Activated CD4-positive, alpha-beta T cell treated with anti-CD3 and anti-CD28 coated beads for 24 hours (primary cell): ENCODE measurements around the gene GULP1.
"Not testable (repeated sequence)": the region's sequence is repeated elsewhere in the genome, so short reads cannot be mapped to it uniquely, and the experiment has no call there.

Source experiments
- DNase-seq, 2 donors: peaks; one replicate each; pipeline ENCODE4 v3.0.0-alpha.2; 2020; ENCODE audit warnings: low read depth in 2 of 2

GULP1 gene, protein sequence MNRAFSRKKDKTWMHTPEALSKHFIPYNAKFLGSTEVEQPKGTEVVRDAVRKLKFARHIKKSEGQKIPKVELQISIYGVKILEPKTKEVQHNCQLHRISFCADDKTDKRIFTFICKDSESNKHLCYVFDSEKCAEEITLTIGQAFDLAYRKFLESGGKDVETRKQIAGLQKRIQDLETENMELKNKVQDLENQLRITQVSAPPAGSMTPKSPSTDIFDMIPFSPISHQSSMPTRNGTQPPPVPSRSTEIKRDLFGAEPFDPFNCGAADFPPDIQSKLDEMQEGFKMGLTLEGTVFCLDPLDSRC

DNA sequence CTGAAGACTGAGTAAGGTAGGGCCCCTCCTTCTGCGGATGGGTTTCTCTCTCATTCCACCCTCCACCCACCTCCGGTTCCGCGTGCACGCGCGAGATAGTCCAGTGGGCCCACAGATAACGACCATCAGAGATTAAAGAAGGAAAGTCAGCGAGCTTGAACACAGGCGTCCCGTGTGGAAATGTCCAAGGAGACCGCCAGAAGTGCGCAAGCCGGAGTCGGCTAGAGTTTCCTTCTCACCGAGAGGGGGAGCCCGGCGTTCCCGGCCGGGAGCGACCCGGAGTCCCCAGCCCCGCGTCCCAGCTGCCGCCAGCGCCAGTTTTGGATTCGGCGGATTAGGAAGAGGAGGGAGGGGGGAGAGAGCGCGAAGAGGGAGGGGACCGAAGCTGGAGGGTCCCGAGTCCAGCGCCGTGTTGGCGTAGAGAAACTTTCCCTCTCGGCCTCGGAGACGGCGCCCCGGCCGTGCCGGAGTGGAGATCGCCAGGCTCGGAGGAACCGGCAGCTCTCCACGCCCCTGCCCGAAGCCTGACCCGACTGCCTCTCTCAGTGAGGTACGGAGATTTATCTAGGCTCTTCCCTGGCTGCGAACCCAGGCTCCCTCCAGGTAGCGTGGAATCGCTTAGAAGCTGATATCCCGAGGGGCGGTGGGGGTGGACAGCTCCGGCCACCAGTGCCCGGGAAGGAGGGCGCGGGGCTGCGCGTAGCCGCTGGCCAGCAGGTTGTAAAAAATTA, at the start of gene GULP1:
Gene GULP1, plus strand, starts transcription at position 258 of the 731 bp plus-strand sequence. CDS start 185,829 bp downstream, outside the sequence.
- no peak for DNase-seq

DNA sequence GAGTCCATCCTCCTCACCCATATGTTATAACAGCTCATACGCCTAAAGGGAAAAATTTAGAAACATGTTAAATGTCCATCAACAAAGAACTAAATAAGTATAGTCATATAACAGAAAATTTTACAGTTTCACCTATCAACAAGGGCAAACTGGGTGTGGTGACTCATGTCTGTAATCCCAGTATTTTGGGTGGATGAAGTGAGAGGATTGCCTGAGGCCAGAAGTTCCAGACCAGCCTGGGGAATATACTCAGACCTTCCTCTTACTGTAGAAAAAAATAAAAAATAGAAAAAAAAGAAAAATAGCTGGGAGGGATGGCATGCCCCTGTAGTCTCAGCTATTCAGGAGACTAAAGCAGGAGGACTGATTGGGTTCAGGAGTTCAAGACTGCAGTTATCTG, 48.3 kb upstream of the GULP1 start:
- no peak for DNase-seq

DNA sequence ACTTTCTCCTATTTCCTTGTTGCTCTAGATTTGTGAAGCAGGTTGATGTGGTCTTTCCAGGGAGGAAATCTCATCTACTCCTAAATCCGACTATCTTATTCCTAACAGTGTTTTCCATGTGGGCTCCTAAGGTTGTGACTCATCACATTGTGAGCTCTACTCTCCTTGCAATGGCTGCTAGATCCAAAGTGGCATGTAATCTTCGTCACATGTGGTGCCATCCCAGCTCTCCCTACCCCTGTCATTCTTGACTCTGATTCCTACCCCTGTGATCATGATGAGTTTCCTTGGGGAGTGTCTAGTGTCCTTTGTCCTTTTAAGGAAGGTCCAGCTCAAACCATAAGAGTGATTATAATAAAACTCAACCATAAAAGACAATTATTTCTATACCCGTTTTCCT, 47.3 kb upstream of the GULP1 start:
- DNase-seq = no peak

DNA sequence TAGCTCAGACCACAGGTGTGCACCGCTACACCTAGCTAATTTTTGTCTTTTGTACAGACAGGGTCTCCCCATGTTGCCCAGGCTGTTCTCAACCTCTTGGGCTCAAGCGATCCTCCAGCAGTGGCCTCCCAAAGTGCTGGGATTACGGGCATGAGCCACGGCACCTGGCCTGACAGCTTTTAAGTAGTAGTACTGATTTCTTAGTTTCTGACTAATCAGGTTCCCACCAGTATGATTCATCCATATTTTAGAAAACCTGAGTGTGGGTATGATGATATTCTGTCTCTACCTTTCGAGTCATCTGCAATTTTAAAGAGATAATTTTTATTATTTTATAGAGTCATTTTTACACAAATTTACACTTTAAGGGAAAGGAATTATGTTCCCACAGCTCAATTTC, 46.4 kb upstream of the GULP1 start:
- no peak for DNase-seq

DNA sequence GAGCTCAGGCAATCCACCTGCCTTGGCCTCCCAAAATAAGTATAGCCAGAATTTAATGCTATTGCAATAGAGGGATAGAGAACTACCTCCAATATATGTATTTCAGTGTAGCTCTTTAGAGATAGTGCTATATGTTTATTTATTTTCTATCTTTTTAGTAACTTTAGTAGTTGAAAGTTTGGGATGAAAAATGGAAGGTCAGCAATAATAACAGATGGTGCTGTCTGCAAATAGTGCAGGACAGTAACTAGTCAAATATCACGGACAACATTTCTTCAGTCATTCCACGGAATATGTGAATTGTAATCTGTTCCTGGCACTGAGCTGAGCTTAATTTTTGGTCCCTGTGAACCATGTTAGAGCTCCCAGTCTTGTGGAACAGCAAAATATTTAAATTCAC, 43.2 kb upstream of the GULP1 start:
- no peak for DNase-seq

DNA sequence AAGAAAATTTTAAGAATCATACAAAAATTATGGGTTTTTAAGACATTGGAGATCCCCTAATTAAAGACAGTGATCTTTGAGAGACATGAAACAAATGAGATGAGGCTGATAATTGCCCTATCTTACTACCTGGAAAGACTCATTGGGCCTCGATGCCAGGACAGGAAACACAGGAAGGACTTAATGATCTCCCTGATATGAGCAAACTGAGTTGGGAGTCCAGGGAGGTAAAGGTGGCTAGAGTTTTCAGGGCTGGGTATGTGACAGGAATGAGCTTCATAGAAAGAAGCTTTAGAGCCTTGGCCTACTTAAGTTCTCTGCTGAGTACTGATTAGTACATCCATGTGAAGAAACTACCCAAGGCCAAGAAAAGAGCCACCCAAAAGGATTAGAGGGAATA, 40.6 kb upstream of the GULP1 start:
- DNase-seq = no peak

DNA sequence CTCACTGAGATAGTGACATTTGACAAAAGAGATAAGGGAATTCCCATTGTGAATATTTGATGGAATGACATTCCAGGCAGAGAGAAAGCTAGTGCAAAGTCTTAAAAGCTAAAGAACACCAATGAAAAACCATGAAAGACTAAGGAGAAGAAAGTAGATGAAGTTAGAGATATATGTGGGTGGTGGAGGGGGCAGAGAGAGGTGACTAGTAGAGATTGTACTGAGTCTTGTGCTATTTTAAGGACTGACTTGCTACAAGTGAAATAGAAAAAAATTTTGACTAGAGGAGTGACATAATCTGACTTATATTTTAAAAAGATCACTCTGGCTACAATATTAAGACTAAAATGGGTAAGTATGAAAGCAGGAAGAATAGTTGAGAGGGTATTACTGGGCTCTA, 35.3 kb upstream of the GULP1 start:
- DNase-seq = no peak

DNA sequence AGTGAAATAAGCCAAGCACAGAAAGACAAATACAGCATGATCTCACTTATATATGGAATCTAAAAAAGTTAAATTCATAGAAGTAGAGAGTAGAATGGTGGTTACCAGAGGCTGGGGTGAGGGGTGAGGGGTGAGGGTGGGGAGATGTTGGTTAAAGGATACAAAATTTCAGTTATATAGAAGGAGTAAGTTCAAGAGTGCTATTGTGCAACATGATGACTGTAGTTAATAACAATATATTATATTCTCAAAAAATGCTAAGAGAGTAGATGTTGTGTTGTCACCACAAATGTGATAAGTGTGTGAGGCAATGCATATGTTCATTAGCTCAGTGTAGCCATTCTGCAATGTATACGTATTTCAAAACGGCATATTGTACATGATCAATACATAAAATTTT, 26.4 kb upstream of the GULP1 start:
- DNase-seq = no peak

DNA sequence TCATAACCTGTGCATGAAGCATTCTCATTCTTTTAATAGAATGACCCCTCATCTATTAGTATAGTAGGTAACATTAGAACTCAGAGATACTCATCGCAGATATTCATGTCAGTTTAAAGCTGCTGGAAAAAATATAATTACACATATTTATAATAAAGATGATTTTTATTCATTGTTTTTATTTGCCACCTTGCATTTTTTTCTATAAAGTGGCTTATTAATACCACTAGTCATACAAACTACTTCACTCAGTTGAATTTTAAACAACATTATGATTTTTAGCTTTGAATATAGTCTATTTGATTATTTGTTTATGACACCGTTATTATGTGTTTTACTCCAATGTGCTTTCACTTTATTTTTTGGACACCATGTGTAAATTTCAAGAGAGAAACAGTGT, 23.9 kb upstream of the GULP1 start:
- DNase-seq = no peak

DNA sequence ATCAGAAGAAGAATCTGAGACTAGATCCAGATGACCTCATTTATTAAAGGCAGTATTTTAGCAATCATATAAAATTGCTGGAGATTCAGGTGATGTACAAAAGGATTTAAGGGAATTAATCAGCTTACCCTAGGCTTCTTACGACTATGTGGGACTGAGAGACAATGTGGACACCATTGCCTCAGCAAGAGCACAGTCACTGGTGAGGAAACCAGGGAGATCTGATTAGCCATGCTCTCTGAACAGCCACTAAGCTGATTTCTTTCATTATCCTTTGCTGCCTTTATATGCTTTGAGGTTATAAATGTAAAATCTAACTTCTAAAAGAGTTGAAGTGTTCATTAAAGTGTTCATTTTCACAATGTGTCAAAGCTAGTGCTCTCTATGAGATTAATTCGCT, 22.7 kb upstream of the GULP1 start:
- DNase-seq = no peak

DNA sequence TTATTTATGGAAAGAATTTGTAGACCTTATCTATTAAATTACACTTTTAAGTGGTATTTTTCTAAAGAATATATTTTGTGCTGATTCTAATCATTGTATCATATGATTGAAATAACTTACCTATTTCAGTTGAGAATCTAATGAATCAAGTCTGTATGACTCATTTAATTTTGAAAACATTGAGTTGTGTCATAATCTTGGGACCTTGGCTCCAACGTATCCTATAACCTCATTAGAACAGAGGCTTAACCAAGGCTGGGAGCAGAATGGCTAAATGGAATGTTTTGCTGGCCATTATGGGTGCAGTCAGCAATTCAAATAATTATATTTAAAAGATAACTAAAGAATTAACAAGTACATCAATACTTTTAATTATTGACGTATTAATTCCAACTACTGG, 19.6 kb upstream of the GULP1 start:
- no peak for DNase-seq

DNA sequence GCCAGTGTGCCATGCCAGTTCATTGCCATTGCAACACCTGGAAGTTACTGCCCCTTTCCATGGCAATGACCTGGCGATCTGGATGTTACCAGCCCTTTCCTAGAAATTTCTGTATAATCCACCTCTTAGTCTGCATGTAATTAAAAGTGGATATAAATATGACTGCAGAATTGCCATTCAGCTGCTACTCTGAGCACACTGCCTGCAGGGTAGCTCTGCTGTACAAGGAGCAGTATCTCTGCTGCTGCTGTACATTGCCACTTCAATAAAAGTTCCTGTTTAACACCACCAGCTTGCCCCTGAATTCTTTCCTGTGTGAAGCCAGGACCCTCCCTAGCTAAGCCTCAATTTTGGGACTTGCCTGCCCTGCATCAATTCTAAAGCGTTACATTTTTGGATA, 17.4 kb upstream of the GULP1 start:
- no peak for DNase-seq

DNA sequence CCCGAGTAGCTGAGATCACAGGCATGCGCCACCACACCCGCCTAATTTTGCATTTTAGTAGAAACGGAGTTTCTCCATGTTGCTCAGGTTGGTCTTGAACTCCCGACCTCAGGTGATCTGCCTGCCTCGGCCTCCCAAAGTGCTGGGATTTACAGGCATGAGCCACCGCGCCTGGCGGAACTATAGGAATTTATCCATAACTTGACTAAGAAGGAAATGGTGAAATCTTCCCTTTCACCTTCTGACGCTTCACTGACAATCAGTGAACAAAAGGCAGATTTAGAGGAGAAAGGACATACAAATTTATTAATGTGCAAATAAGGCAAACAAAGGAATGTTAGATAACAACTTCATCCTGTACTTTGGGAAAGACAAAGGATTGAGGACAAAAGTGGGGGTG, 15.4 kb upstream of the GULP1 start:
- no peak for DNase-seq

DNA sequence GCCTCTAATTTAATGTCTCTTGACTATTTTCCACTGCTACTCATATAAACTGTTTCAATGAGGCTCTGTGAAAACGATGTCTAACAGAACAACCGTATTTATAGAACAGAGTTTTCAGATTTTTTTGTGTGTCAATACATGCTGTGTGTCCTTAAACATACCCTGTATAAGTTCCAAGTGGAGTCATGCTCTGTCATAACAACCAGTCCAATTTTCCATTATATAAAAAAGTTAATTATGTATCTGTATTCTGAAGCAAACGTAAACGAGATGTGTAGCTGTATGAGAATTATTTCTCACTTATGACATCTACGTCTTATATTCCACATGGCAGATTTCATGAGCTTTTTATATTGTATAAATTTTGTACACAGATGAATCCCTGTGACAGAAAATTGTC, 13.9 kb upstream of the GULP1 start:
- no peak for DNase-seq

DNA sequence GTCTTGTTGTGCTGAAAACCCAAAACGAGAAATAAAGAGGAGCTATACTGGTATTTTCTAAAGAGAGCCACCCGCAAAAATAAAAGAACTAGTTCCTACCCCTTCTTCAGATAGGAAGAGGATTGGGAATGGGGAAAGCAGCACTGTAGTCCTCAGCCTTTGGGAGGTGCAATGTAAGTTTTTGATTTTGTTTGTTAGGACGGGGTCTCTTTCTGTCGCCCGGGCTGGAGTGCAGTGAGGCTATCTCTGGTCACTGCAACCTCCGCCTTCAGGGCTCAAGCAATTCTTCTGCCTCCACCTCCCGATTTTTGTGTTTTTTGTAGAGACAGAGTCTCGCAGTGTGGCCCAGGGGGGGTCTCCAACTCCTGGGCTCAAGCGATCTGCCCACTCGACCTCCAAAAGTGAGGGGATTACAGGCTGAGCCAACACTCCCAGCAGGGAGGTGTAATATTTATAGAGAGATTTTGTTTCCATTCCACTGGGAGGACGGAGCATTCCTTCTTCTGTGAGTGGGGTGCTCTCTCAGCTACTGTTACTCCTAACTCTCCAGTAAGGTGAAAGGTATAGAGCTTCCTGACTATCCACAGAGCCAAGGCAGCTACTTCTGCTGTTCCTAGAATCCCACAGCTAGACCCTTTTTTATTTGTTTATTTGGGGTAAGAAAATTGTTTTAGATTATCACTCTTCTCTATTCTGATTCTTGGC, 13.1 kb upstream of the GULP1 start:
- no peak for DNase-seq

DNA sequence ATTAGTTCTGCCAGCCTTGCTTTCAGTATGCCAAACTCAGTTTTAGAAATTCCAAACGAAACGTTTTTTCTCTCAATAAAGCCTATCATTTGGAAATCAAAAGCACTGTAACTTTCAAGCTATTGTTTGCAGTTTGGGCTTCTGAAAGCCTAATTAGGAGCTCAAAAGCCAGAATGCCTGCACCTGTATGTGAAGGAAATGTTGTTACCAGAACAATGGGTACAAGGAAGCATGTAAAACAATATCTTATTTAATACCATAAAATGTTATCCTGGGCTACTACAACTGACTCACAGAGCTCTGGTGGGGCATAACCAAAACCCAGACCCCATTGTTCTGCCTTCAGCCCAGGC, 12.6 kb upstream of the GULP1 start:
- no peak for DNase-seq

DNA sequence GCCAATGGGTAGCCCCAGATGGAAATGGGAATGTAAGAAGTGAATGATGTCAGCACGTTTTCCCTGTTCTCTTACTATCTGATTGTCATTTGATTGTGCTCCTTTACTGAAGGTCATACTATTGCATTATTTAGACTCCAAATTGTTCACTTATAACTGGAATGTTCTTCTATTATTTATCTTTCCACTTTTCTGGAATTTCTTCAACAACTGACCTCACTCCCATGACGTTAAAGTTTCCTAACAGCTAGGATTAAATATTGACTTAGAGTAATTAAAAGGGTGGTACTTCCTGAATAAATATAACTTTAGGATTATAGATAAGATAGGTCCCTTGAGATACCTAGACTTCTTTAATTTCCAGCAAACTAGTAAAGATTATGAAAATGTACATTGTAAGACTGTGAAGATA, 10.9 kb upstream of the GULP1 start:
- DNase-seq = no peak

DNA sequence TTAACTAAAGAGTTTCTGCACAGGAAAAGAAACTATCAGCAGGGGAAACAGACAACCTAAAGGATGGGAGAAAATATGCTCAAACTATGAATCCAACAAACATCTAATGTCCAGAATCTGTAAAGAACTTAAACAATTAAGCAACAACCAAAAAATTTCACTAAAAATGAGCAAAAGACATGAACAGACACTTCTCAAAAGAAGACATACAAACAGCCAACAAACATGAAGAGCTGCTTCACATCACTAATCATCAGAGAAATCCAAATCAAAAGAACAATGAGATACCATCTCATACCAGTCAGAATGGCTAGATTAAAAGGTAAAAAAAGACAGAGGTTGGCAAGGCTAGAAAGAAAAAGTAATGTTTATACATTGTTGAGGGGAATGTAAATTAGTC, 8.8 kb upstream of the GULP1 start:
- no peak for DNase-seq

DNA sequence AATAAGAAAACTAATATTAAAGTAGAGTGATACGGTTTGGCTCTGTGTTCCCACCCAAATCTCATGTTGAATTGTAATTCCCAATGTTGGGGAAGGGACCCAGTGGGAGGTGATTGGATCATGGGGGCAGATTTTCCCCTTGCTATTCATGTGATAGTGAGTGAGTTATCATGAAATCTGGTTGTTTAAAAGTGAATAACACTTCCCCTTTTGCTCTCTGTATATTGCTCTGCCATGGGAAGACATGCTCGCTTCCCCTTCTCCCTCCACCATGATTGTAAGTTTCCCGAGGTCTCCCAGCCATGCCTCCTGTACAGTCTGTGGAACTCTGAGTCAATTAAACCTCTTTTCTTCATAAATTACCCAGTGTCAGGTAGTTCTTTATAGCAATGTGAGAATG, 7.4 kb upstream of the GULP1 start:
- not testable (repeated sequence) for DNase-seq

DNA sequence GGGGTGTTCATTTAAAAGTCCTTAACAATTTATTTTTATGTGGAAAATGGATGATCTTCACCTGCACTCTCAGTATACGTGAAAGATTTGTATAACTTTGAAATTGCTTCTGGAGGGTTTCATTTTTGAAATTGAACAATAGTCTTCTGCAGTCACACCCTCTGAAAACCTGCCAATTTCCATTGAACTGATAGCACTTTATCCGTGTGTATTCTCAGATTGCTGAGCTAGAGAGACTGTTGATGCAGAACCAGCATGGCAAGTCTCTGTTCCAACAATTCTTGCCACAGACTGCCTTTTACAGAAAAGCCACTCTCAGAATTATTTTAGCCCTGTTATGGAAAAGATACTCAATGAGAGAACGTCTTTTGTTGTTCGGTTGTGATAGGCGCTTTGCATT, 6.6 kb upstream of the GULP1 start:
- DNase-seq = no peak

DNA sequence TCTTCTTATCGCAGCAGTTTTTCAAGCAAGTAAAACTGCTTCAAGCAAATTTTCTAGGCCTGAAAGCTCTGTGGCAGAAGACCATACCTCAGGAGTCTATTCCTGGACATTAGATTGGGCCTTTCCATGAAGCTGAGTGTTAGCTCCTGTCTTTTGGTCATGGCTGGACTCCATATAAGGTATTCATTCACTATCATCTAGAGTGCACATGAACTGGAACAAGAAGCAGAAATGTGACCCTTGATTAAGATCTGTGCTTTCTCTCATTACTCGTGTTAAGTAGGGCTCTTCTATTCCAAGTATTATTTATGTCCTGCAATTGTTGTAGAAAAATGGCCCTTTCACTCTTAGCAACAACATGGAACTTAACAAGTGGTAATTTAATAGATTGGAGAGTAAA, 5.9 kb upstream of the GULP1 start:
- DNase-seq = no peak

DNA sequence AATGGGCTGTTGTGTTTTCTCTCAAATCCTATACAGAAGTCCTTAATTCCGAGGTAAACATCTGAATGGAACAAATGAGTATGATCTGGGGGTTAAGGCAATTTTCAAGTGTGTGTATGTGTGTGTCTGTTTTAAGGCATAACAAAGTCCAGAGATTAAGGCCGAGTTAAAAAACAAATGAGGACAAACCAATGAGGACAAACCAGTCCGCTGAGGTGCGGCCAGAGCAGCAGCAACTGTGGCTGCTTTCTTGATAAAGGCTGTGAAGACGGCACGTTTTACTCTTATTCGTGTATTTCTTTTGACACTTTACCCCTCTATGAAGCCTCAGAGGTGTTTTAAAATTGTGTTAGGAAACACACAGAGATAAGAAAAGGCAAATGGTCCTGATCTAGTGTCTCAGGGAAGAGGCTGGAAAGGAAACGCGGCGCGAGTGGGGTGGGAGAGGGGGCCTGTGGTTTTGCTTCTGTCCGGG, 495 bp upstream of the GULP1 start:
- no peak for DNase-seq
